Kidney (tissue), 14 donors: ENCODE measurements around the gene U2SURP. TPM values are rescaled to one million over a fixed set of nuclear protein-coding genes. Genes with fewer than 3 reads are reported as not detected.
A peak's percentile ranks its signal among the peaks of the same experiment; 100 is the strongest.

Experiments used
- DNase-seq, 5 donors: peaks; one replicate each; pipeline ENCODE4 v3.0.0-alpha.2; 2013 to 2020
- FAIRE-seq: peaks from 2 replicates; lab custom pipeline; 2012; peaks lifted over from hg19 to GRCh38; lab: Jason Lieb, UNC
- H3K27ac ChIP-seq, 2 donors: one replicate each; pipeline ENCODE4 v1.7.0; 2013; ENCODE audit warnings: low read depth in 2 of 2, low read length in 2 of 2, inconsistent platforms in 1 of 2
- H3K27me3 ChIP-seq: one replicate; pipeline ENCODE4 v1.7.1; 2013; ENCODE audit warnings: low read length, inconsistent platforms; ENCODE audit not compliant: control insufficient read depth, insufficient read depth
- H3K36me3 ChIP-seq, 3 donors: one replicate each; pipeline versions ENCODE4 v1.7.0 to v1.7.1; 2013; ENCODE audit warnings: low read length in 3 of 3, control low read depth in 1 of 3, inconsistent platforms in 1 of 3; ENCODE audit not compliant: insufficient read depth in 3 of 3, control insufficient read depth in 2 of 3
- H3K4me1 ChIP-seq, 3 donors: one replicate each; pipeline versions ENCODE4 v1.7.0 to v1.7.1; 2013; ENCODE audit warnings: low read length in 3 of 3, inconsistent platforms in 1 of 3, low read depth in 1 of 3; ENCODE audit not compliant: control insufficient read depth in 2 of 3, insufficient read depth in 2 of 3
- H3K4me3 ChIP-seq, 3 donors: one replicate each; pipeline versions ENCODE4 v1.7.0 to v1.8.1; 2013; ENCODE audit warnings: low read length in 3 of 3, control low read depth in 1 of 3, inconsistent platforms in 1 of 3
- H3K9ac ChIP-seq, 3 donors: one replicate each; pipeline versions ENCODE4 v1.7.0 to v1.7.1; 2013; ENCODE audit warnings: low read length in 3 of 3, control low read depth in 1 of 3, inconsistent platforms in 1 of 3
- H3K9me3 ChIP-seq, 3 donors: one replicate each; pipeline versions ENCODE4 v1.7.0 to v1.7.1; 2013; ENCODE audit warnings: low read length in 3 of 3, control low read depth in 1 of 3, inconsistent platforms in 1 of 3; ENCODE audit not compliant: control insufficient read depth in 2 of 3, insufficient read depth in 1 of 3
- CTCF ChIP-seq: IDR thresholded peaks from 3 replicates; pipeline ENCODE4 v1.5.1; 2012; ENCODE audit warnings: mild to moderate bottlenecking, moderate library complexity, borderline replicate concordance; ENCODE audit not compliant: insufficient read depth; ENCODE audit errors: extremely low read depth
- intact Hi-C: fragments of 100-400 bp; cut with DNase I; formaldehyde crosslinking; loops from one replicate; pipeline ENCODE4 v1.11.1; 2022
- polyA plus RNA-seq: library from polyadenylated mRNA; stranded (reverse); fragments of 350-450 nt; fragmentation: Illumina TruSeq; extraction: RNeasy Lipid Tissue Mini Kit (QIAGEN cat#74804); gene quantifications from one replicate; pipeline ENCODE4 v1.2.3, GENCODE V29; 2014; ENCODE audit warnings: low read depth, low replicate concordance; ENCODE audit not compliant: insufficient read depth
- total RNA-seq: library from RNA; stranded (reverse); fragmentation: NEBNext Ultra II Directional; extraction: Animal tissue kit (Norgen Biotek cat#: 25700); gene quantifications from one replicate; pipeline ENCODE4 v1.2.1, GENCODE V29; 2021
- donor health status: control.
- donor health status: control.
- donor health status: control.
- donor health status: control.
- donor health status: control.
- donor health status: DM: yes; HTN: yes; CAD: no.
- donor health status: Normal renal cell carcinoma (clear cell type).

Gene U2SURP
- total and polyA plus RNA-seq, 2 donors from 2014 or later, result 23.0 to 97.7 TPM

- FAIRE-seq, result no peak
Measured at GRCh38 chr3:143054011-143054410, 52.6 kb downstream of the U2SURP start.

GRCh38 chr3:143056372-143056771, 55.0 kb downstream of the U2SURP start:
- Histone ChIP-seq H3K27ac (no peak overlapping the region), H3K27me3 (no peaks in the 10 kb centered on the region), H3K9ac (no peak overlapping the region), H3K4me3 (no peak overlapping the region), H3K36me3 (peaks cover 2 to 26% (median 11%) of the 10 kb centered on the region in 3 donors), H3K4me1 (no peaks in the 10 kb centered on the region), H3K9me3 (no peaks in the 10 kb centered on the region)
- intact Hi-C loops, result no loop called here
- TF ChIP-seq CTCF, result no peak
- DNase-seq (peak in 2 of 5 donors; percentile 27 to 44), FAIRE-seq (no peak)

More at GRCh38 chr3:143054011-143054410, 52.6 kb downstream of the U2SURP start:
- no peaks in the 10 kb centered on the region for H3K9me3 ChIP-seq
- H3K4me3 ChIP-seq, result no peak overlapping the region
- no peak for DNase-seq
- no peak overlapping the region for H3K27ac ChIP-seq
- peaks cover 2 to 26% (median 11%) of the 10 kb centered on the region in 3 donors for H3K36me3 ChIP-seq
- no peaks in the 10 kb centered on the region for H3K4me1 ChIP-seq
- no peak overlapping the region for H3K9ac ChIP-seq
- intact Hi-C loops, result no loop called here
- H3K27me3 ChIP-seq, result no peaks in the 10 kb centered on the region
- TF ChIP-seq CTCF, result no peak

- Histone ChIP-seq H3K27me3 (no peaks in the 10 kb centered on the region), H3K9ac (no peak overlapping the region), H3K9me3 (no peaks in the 10 kb centered on the region), H3K4me1 (peaks cover 0 to 4% (median 0%) of the 10 kb centered on the region in 3 donors), H3K27ac (no peak overlapping the region), H3K36me3 (peaks cover 0 to 2% (median 0%) of the 10 kb centered on the region in 3 donors), H3K4me3 (no peak overlapping the region)
- no peak for TF ChIP-seq CTCF
- DNase-seq (no peak), FAIRE-seq (no peak)
- intact Hi-C loops, result no loop called here
Measured at GRCh38 chr3:143060906-143061305, 59.5 kb downstream of the U2SURP start.

GRCh38 chr3:143063018-143063417, 61.6 kb downstream of the U2SURP start:
- DNase-seq (no peak), FAIRE-seq (no peak)
- no peak overlapping the region for H3K9ac ChIP-seq
- no peak overlapping the region for H3K27ac ChIP-seq
- no peak for TF ChIP-seq CTCF
- H3K4me3 ChIP-seq, result no peak overlapping the region
- H3K9me3 ChIP-seq, result no peaks in the 10 kb centered on the region
- H3K36me3 ChIP-seq, result no peaks in the 10 kb centered on the region
- H3K4me1 ChIP-seq, result peaks cover 0 to 4% (median 0%) of the 10 kb centered on the region in 3 donors
- no peaks in the 10 kb centered on the region for H3K27me3 ChIP-seq
- intact Hi-C loops, result no loop called here
